Neuron (in vitro differentiated cells): ENCODE measurements around the gene CEMIP.
"Not testable (repeated sequence)": the region's sequence is repeated elsewhere in the genome, so short reads cannot be mapped to it uniquely, and the experiment has no call there.

Experiments used
- H2AFZ ChIP-seq: one replicate; pipeline ENCODE4 v1.6.1; 2013; ENCODE audit warnings: low read depth, mild to moderate bottlenecking, inconsistent platforms, low read length, moderate library complexity
- H3K27me3 ChIP-seq: one replicate; pipeline ENCODE4 v1.6.1; 2013; ENCODE audit warnings: low read length; ENCODE audit not compliant: insufficient read depth
- H3K36me3 ChIP-seq: one replicate; pipeline ENCODE4 v1.6.1; 2013; ENCODE audit warnings: low read length; ENCODE audit not compliant: insufficient read depth
- H3K4me1 ChIP-seq: one replicate; pipeline ENCODE4 v1.6.1; 2013; ENCODE audit warnings: low read length; ENCODE audit not compliant: insufficient read depth
- H3K4me3 ChIP-seq: 2 replicates; pipeline ENCODE4 v1.5.1; 2013; ENCODE audit warnings: mild to moderate bottlenecking, low read length, moderate library complexity
- H3K9me3 ChIP-seq: one replicate; pipeline ENCODE4 v1.6.1; 2013; ENCODE audit warnings: low read length

CEMIP gene

GRCh38 chr15:80942746-80943565, 163.8 kb downstream of the CEMIP start:
- Histone ChIP-seq H3K4me1 (no peaks in the 10 kb centered on the region), H3K36me3 (peaks cover 12% of the 10 kb centered on the region), H2AFZ (no peak overlapping the region), H3K4me3 (no peak overlapping the region), H3K27me3 (no peaks in the 10 kb centered on the region), H3K9me3 (no peaks in the 10 kb centered on the region)

GRCh38 chr15:80944818-80945217, 165.6 kb downstream of the CEMIP start:
- Histone ChIP-seq H3K27me3 (no peaks in the 10 kb centered on the region), H3K4me3 (no peak overlapping the region), H2AFZ (no peak overlapping the region), H3K4me1 (no peaks in the 10 kb centered on the region), H3K9me3 (no peaks in the 10 kb centered on the region), H3K36me3 (peaks cover 18% of the 10 kb centered on the region)

- no peaks in the 10 kb centered on the region for H3K27me3 ChIP-seq
- H2AFZ ChIP-seq, result no peak overlapping the region
- no peak overlapping the region for H3K4me3 ChIP-seq
- H3K36me3 ChIP-seq, result peaks cover 19% of the 10 kb centered on the region
- no peaks in the 10 kb centered on the region for H3K9me3 ChIP-seq
- H3K4me1 ChIP-seq, result no peaks in the 10 kb centered on the region
Observed at GRCh38 chr15:80945605-80946004, 166.4 kb downstream of the CEMIP start.

GRCh38 chr15:80946576-80946975, 167.4 kb downstream of the CEMIP start:
- H3K36me3 ChIP-seq, result peaks cover 23% of the 10 kb centered on the region
- no peaks in the 10 kb centered on the region for H3K27me3 ChIP-seq
- no peaks in the 10 kb centered on the region for H3K9me3 ChIP-seq
- no peaks in the 10 kb centered on the region for H3K4me1 ChIP-seq
- no peak overlapping the region for H2AFZ ChIP-seq
- H3K4me3 ChIP-seq, result no peak overlapping the region

- Histone ChIP-seq H3K4me1 (no peaks in the 10 kb centered on the region), H3K27me3 (no peaks in the 10 kb centered on the region), H2AFZ (no peak overlapping the region), H3K36me3 (peaks cover 29% of the 10 kb centered on the region), H3K4me3 (no peak overlapping the region), H3K9me3 (no peaks in the 10 kb centered on the region)
Observed at GRCh38 chr15:80948651-80949292, 169.6 kb downstream of the CEMIP start.

GRCh38 chr15:80949756-80950155, 170.6 kb downstream of the CEMIP start:
- Histone ChIP-seq H3K36me3 (peaks cover 26% of the 10 kb centered on the region), H3K27me3 (no peaks in the 10 kb centered on the region), H3K4me1 (no peaks in the 10 kb centered on the region), H2AFZ (no peak overlapping the region), H3K4me3 (no peak overlapping the region), H3K9me3 (no peaks in the 10 kb centered on the region)

- H3K27me3 ChIP-seq, result no peaks in the 10 kb centered on the region
- no peaks in the 10 kb centered on the region for H3K4me1 ChIP-seq
- H3K9me3 ChIP-seq, result no peaks in the 10 kb centered on the region
- H2AFZ ChIP-seq, result no peak overlapping the region
- H3K4me3 ChIP-seq, result no peak overlapping the region
- H3K36me3 ChIP-seq, result peaks cover 26% of the 10 kb centered on the region
Observed at GRCh38 chr15:80950291-80951078, 171.3 kb downstream of the CEMIP start.

GRCh38 chr15:80951941-80952340, 172.8 kb downstream of the CEMIP start:
- no peak overlapping the region for H2AFZ ChIP-seq
- no peak overlapping the region for H3K4me3 ChIP-seq
- H3K4me1 ChIP-seq, result no peaks in the 10 kb centered on the region
- peaks cover 20% of the 10 kb centered on the region for H3K36me3 ChIP-seq
- H3K9me3 ChIP-seq, result no peaks in the 10 kb centered on the region
- no peaks in the 10 kb centered on the region for H3K27me3 ChIP-seq

- Histone ChIP-seq H3K4me3 (no peak overlapping the region), H3K4me1 (no peaks in the 10 kb centered on the region)
Observed at GRCh38 chr15:80953001-80953952, 174.1 kb downstream of the CEMIP start.

GRCh38 chr15:80953953-80954778, 175.0 kb downstream of the CEMIP start:
- no peak overlapping the region for H3K4me3 ChIP-seq

More at GRCh38 chr15:80953001-80953952, 174.1 kb downstream of the CEMIP start:
- Histone ChIP-seq H3K27me3 (no peaks in the 10 kb centered on the region), H3K9me3 (no peaks in the 10 kb centered on the region), H2AFZ (no peak overlapping the region), H3K36me3 (peaks cover 17% of the 10 kb centered on the region)

GRCh38 chr15:80955571-80956452, 176.6 kb downstream of the CEMIP start:
- H3K4me1 ChIP-seq, H3K4me3 ChIP-seq, H3K36me3 ChIP-seq, H3K27me3 ChIP-seq, H3K9me3 ChIP-seq, H2AFZ ChIP-seq: not testable (repeated sequence)

More at GRCh38 chr15:80953953-80954778, 175.0 kb downstream of the CEMIP start:
- H3K4me1 ChIP-seq, result no peaks in the 10 kb centered on the region
- H2AFZ ChIP-seq, result no peak overlapping the region
- H3K9me3 ChIP-seq, result peaks cover 8% of the 10 kb centered on the region
- no peaks in the 10 kb centered on the region for H3K27me3 ChIP-seq
- H3K36me3 ChIP-seq, result peaks cover 13% of the 10 kb centered on the region
